Astrocyte (in vitro differentiated cells and primary cell): Measurements from ENCODE around the gene PAK6. TPM values are rescaled to one million over a fixed set of nuclear protein-coding genes. Genes with fewer than 3 reads are reported as not detected.

Experiments used
- DNase-seq: peaks from one replicate; pipeline ENCODE4 v3.0.0-alpha.2; 2010; ENCODE audit warnings: low read depth
- FAIRE-seq: peaks from 2 replicates; lab custom pipeline; 2011; peaks lifted over from hg19 to GRCh38; lab: Jason Lieb, UNC
- H2AFZ ChIP-seq: 2 replicates; pipeline ENCODE4 v1.6.0; 2012; ENCODE audit warnings: low read depth, low read length, inconsistent platforms
- H3K27ac ChIP-seq: 2 replicates; pipeline ENCODE4 v1.5.1; 2011; ENCODE audit warnings: low read depth, low read length, inconsistent platforms
- H3K27me3 ChIP-seq: 2 replicates; pipeline ENCODE4 v1.6.0; 2011; ENCODE audit warnings: low read length, inconsistent platforms; ENCODE audit not compliant: insufficient read depth
- H3K36me3 ChIP-seq: 2 replicates; pipeline ENCODE4 v1.5.1; 2011; ENCODE audit warnings: low read length, inconsistent platforms; ENCODE audit not compliant: insufficient read depth
- H3K4me1 ChIP-seq: 2 replicates; pipeline ENCODE4 v1.5.1; 2011; ENCODE audit warnings: low read length, inconsistent platforms; ENCODE audit not compliant: insufficient read depth
- H3K4me2 ChIP-seq: 2 replicates; pipeline ENCODE4 v1.6.0; 2012; ENCODE audit warnings: low read length, inconsistent platforms
- H3K4me3 ChIP-seq: 2 replicates; pipeline ENCODE4 v1.5.1; 2011; ENCODE audit warnings: low read depth, mild to moderate bottlenecking, low read length, inconsistent platforms; ENCODE audit not compliant: insufficient read depth
- H3K79me2 ChIP-seq: 2 replicates; pipeline ENCODE4 v1.6.0; 2012; ENCODE audit warnings: mild to moderate bottlenecking, low read length, inconsistent platforms; ENCODE audit not compliant: insufficient read depth
- H3K9ac ChIP-seq: 2 replicates; pipeline ENCODE4 v1.6.0; 2012; ENCODE audit warnings: mild to moderate bottlenecking, low read length, inconsistent platforms
- H3K9me3 ChIP-seq: 2 replicates; pipeline ENCODE4 v1.5.1; 2012; ENCODE audit warnings: low read depth, mild to moderate bottlenecking, low read length, inconsistent platforms; ENCODE audit not compliant: insufficient read depth
- H4K20me1 ChIP-seq: 2 replicates; pipeline ENCODE4 v1.6.0; 2012; ENCODE audit warnings: low read length, inconsistent platforms; ENCODE audit not compliant: insufficient read depth
- H3K27ac Mint-ChIP-seq: one replicate; pipeline ENCODE4 v1.8.0; 2021; ENCODE audit warnings: mild to moderate bottlenecking, mixed read lengths; ENCODE audit not compliant: unreplicated experiment
- H3K27me3 Mint-ChIP-seq: one replicate; pipeline ENCODE4 v1.8.0; 2021; ENCODE audit warnings: low read depth, mixed read lengths; ENCODE audit not compliant: unreplicated experiment
- H3K36me3 Mint-ChIP-seq: one replicate; pipeline ENCODE4 v1.8.0; 2021; ENCODE audit warnings: low read depth, mixed read lengths; ENCODE audit not compliant: unreplicated experiment
- H3K4me1 Mint-ChIP-seq: one replicate; pipeline ENCODE4 v1.8.0; 2021; ENCODE audit warnings: low read depth, mixed read lengths; ENCODE audit not compliant: unreplicated experiment
- H3K4me3 Mint-ChIP-seq: one replicate; pipeline ENCODE4 v1.8.0; 2021; ENCODE audit warnings: mild to moderate bottlenecking, moderate library complexity, mixed read lengths; ENCODE audit not compliant: unreplicated experiment
- H3K9me3 Mint-ChIP-seq: one replicate; pipeline ENCODE4 v1.8.0; 2021; ENCODE audit warnings: mild to moderate bottlenecking, mixed read lengths; ENCODE audit not compliant: unreplicated experiment
- EZH2 ChIP-seq: IDR thresholded peaks from 2 replicates; pipeline ENCODE4 v1.6.1; 2012; ENCODE audit warnings: mild to moderate bottlenecking, low read length, inconsistent platforms; ENCODE audit not compliant: insufficient read depth
- total RNA-seq: library from RNA; stranded (reverse); gene quantifications from 2 replicates; pipeline ENCODE4 v1.2.1, GENCODE V29; 2021
- TF ChIP-seq, protein P1 (sequence below): IDR thresholded peaks from 2 replicates; pipeline ENCODE4 v1.5.1; 2011; ENCODE audit warnings: low read depth, mild to moderate bottlenecking, inconsistent platforms, low read length, moderate library complexity; ENCODE audit not compliant: insufficient read depth

The PAK6 gene
- total RNA-seq, 1 donor from 2014 or later = 1.1 TPM

DNA sequence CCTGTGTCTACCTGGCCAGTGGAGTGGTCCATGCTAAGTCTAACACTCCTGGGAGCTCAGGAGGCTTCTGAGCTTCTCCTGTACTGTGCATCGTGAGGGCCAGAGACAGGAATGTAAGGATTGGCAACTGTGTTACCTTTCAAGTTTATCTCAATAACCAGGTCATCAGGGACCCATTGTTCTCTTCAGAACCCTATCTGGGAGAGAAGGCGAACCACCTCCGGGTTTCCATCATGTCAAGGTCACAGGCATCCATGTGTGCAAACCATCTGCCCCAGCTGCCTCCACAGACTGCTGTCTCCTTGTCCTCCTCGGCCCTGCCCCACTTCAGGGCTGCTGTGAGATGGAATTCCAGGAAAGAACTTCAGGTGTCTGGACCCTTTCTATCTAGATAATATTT, 38.1 kb downstream of the PAK6 start:
- no peak for TF ChIP-seq EZH2
- TF ChIP-seq, protein P1, sequence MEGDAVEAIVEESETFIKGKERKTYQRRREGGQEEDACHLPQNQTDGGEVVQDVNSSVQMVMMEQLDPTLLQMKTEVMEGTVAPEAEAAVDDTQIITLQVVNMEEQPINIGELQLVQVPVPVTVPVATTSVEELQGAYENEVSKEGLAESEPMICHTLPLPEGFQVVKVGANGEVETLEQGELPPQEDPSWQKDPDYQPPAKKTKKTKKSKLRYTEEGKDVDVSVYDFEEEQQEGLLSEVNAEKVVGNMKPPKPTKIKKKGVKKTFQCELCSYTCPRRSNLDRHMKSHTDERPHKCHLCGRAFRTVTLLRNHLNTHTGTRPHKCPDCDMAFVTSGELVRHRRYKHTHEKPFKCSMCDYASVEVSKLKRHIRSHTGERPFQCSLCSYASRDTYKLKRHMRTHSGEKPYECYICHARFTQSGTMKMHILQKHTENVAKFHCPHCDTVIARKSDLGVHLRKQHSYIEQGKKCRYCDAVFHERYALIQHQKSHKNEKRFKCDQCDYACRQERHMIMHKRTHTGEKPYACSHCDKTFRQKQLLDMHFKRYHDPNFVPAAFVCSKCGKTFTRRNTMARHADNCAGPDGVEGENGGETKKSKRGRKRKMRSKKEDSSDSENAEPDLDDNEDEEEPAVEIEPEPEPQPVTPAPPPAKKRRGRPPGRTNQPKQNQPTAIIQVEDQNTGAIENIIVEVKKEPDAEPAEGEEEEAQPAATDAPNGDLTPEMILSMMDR = no peak
- Histone ChIP-seq H3K36me3 (no peaks in the 10 kb centered on the region), H3K27ac (no peak overlapping the region), H3K9ac (no peak overlapping the region), H3K27me3 (peaks cover 29% of the 10 kb centered on the region), H3K9me3 (no peaks in the 10 kb centered on the region), H3K4me1 (peaks cover 3% of the 10 kb centered on the region), H3K4me2 (no peak overlapping the region), H3K4me3 (no peak overlapping the region), H2AFZ (no peak overlapping the region), H4K20me1 (no peaks in the 10 kb centered on the region), H3K79me2 (no peaks in the 10 kb centered on the region)
- H3K27me3 Mint-ChIP-seq = peaks cover 51% of the 10 kb centered on the region
- no peaks in the 10 kb centered on the region for H3K9me3 Mint-ChIP-seq
- no peaks in the 10 kb centered on the region for H3K36me3 Mint-ChIP-seq
- H3K27ac Mint-ChIP-seq = no peak overlapping the region
- FAIRE-seq (no peak), DNase-seq (no peak)
- H3K4me1 Mint-ChIP-seq = no peaks in the 10 kb centered on the region
- no peak overlapping the region for H3K4me3 Mint-ChIP-seq

DNA sequence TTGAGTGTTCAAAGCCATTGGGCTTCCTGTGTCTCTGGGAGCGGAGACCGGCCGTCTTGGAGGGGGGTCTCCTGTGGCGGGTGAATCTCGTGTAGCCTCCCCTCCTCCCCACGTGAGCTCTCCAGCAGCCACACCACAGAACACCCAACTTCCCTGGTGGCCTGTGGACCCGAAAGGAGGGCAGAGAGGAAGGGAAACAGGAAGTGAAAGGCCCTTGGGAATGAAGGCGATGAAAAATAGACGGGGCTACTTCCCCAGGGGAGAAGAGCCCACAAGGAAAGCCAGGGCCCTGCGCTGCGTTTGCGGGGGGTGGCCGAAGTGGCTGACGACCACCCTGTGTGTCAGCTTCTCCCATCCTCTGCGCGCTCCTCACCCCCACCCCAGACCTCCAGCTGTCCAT, 38.6 kb downstream of the PAK6 start:
- Histone ChIP-seq H3K27me3 (peaks cover 35% of the 10 kb centered on the region), H3K9me3 (no peaks in the 10 kb centered on the region), H3K4me2 (no peak overlapping the region), H3K9ac (no peak overlapping the region), H4K20me1 (no peaks in the 10 kb centered on the region), H2AFZ (peak overlapping the region; percentile 32), H3K27ac (no peak overlapping the region), H3K4me1 (peaks cover 8% of the 10 kb centered on the region), H3K4me3 (no peak overlapping the region), H3K79me2 (no peaks in the 10 kb centered on the region), H3K36me3 (no peaks in the 10 kb centered on the region)
- Mint-ChIP-seq H3K27me3 (peaks cover 49% of the 10 kb centered on the region), H3K9me3 (no peaks in the 10 kb centered on the region), H3K4me1 (no peaks in the 10 kb centered on the region), H3K4me3 (no peak overlapping the region), H3K27ac (no peak overlapping the region), H3K36me3 (no peaks in the 10 kb centered on the region)
- FAIRE-seq (no peak), DNase-seq (no peak)
- TF ChIP-seq, protein P1 = no peak
- no peak for TF ChIP-seq EZH2

DNA sequence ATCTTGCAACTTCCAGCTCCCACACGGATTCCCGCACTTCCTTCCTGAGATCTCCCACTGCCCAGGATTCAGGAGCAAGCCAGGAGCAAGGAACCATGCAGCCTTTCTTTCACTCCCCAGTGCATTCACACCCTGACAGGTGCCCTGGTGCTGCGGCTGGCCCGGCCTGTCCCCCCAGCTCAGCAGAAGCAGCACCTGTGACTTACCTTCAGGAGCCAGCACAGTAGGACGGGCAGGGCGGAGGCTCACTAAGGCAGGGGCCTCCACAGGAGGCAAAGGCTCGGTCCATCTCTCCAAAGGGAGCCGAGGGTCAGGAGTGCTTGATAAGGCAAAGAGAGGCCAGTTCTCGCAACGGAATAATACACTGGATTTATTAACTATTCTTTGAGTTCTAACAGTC, 39.2 kb downstream of the PAK6 start:
- Histone ChIP-seq H3K27ac (no peak overlapping the region), H3K4me2 (no peak overlapping the region), H3K9me3 (no peaks in the 10 kb centered on the region), H4K20me1 (no peaks in the 10 kb centered on the region), H3K36me3 (no peaks in the 10 kb centered on the region), H3K4me3 (no peak overlapping the region), H3K79me2 (no peaks in the 10 kb centered on the region), H3K27me3 (peaks cover 39% of the 10 kb centered on the region), H3K4me1 (peaks cover 8% of the 10 kb centered on the region), H3K9ac (no peak overlapping the region), H2AFZ (no peak overlapping the region)
- Mint-ChIP-seq H3K4me1 (no peaks in the 10 kb centered on the region), H3K36me3 (no peaks in the 10 kb centered on the region), H3K27me3 (peaks cover 45% of the 10 kb centered on the region), H3K27ac (no peak overlapping the region), H3K9me3 (no peaks in the 10 kb centered on the region), H3K4me3 (no peak overlapping the region)
- no peak for TF ChIP-seq EZH2
- TF ChIP-seq, protein P1 = no peak
- DNase-seq (no peak), FAIRE-seq (no peak)
